CD14-positive monocyte (primary cell): ENCODE measurements around the gene KRT7. TPM values are rescaled to one million over a fixed set of nuclear protein-coding genes. Genes with fewer than 3 reads are reported as not detected.

Experiments used
- DNase-seq, 3 donors: peaks; one replicate each; pipeline ENCODE4 v3.0.0-alpha.2; 2011 to 2022
- H2AFZ ChIP-seq: 2 replicates; pipeline ENCODE4 v1.6.0; 2012; ENCODE audit warnings: mild to moderate bottlenecking, low read depth, low read length, inconsistent platforms; ENCODE audit not compliant: insufficient read depth, poor library complexity, severe bottlenecking
- H3K27ac ChIP-seq, 2 donors: 1 replicate in 1 of 2; 2 replicates in 1 of 2; pipeline ENCODE4 v1.5.1; 2012 to 2013; ENCODE audit warnings: low read length in 2 of 2, control low read depth in 1 of 2, inconsistent platforms in 1 of 2, low read depth in 1 of 2, mild to moderate bottlenecking in 1 of 2
- H3K27me3 ChIP-seq, 2 donors: one replicate each; pipeline versions ENCODE4 v1.6.0 to v1.6.1; 2011 to 2013; ENCODE audit warnings: low read length in 2 of 2; ENCODE audit not compliant: control insufficient read depth in 2 of 2, insufficient read depth in 2 of 2
- H3K36me3 ChIP-seq, 2 donors: replicated peaks in 1 of 2; 1 replicate in 1 of 2; 2 replicates in 1 of 2; pipeline versions ENCODE4 v1.5.1 to v1.6.1; 2012 to 2013; ENCODE audit warnings: low read length in 2 of 2, control low read depth in 1 of 2, inconsistent platforms in 1 of 2, mild to moderate bottlenecking in 1 of 2; ENCODE audit not compliant: insufficient read depth in 2 of 2, control insufficient read depth in 1 of 2
- H3K4me1 ChIP-seq, 2 donors: 1 replicate in 1 of 2; 2 replicates in 1 of 2; pipeline versions ENCODE4 v1.5.1 to v1.6.1; 2012 to 2013; ENCODE audit warnings: low read length in 2 of 2, control low read depth in 1 of 2, inconsistent platforms in 1 of 2, mild to moderate bottlenecking in 1 of 2, moderate library complexity in 1 of 2; ENCODE audit not compliant: insufficient read depth in 2 of 2, control insufficient read depth in 1 of 2
- H3K4me2 ChIP-seq: replicated peaks from 2 replicates; pipeline ENCODE3; 2012; ENCODE audit warnings: low read length, moderate library complexity, mild to moderate bottlenecking; ENCODE audit not compliant: poor library complexity, severe bottlenecking; ENCODE audit errors: extremely low read depth
- H3K4me3 ChIP-seq, 3 experiments: fragments of 200-600 bp in 1 of 3; sonication (generic) in 1 of 3; replicated peaks in 1 of 3; 1 replicate in 2 of 3; 2 replicates in 1 of 3; pipeline ENCODE4 v1.5.1; 2011 to 2013; ENCODE audit warnings: low read length in 3 of 3, mild to moderate bottlenecking in 3 of 3, control low read depth in 2 of 3, low read depth in 2 of 3, inconsistent platforms in 1 of 3, moderate library complexity in 1 of 3
- H3K79me2 ChIP-seq: 2 replicates; pipeline ENCODE4 v1.6.0; 2012; ENCODE audit warnings: mild to moderate bottlenecking, control low read depth, inconsistent platforms, low read length, moderate library complexity; ENCODE audit not compliant: insufficient read depth
- H3K9ac ChIP-seq: 2 replicates; pipeline ENCODE4 v1.6.0; 2017; ENCODE audit warnings: low read length, mild to moderate bottlenecking; ENCODE audit not compliant: insufficient read depth, poor library complexity, severe bottlenecking
- H3K9me3 ChIP-seq, 2 donors: replicated peaks in 1 of 2; 1 replicate in 1 of 2; 2 replicates in 1 of 2; pipeline versions ENCODE4 v1.5.1 to v1.6.1; 2012 to 2013; ENCODE audit warnings: low read length in 2 of 2, control low read depth in 1 of 2; ENCODE audit not compliant: control insufficient read depth in 1 of 2, insufficient read depth in 1 of 2
- H4K20me1 ChIP-seq: 2 replicates; pipeline ENCODE4 v1.6.0; 2012; ENCODE audit warnings: mild to moderate bottlenecking, low read length, control low read depth, moderate library complexity; ENCODE audit not compliant: insufficient read depth
- H3K27ac Mint-ChIP-seq, 7 donors: one replicate each; pipeline ENCODE4 v1.8.0; 2020; ENCODE audit warnings: mild to moderate bottlenecking in 7 of 7, mixed read lengths in 7 of 7, moderate library complexity in 6 of 7, inconsistent platforms in 2 of 7
- H3K27me3 Mint-ChIP-seq, 3 donors: one replicate each; pipeline ENCODE4 v1.8.0; 2021 to 2022; ENCODE audit warnings: low read depth in 3 of 3, mild to moderate bottlenecking in 3 of 3, mixed read lengths in 3 of 3, moderate library complexity in 3 of 3, inconsistent platforms in 1 of 3
- H3K36me3 Mint-ChIP-seq, 2 donors: one replicate each; pipeline ENCODE4 v1.8.0; 2020; ENCODE audit warnings: mixed read lengths in 2 of 2, inconsistent platforms in 1 of 2, mild to moderate bottlenecking in 1 of 2
- H3K4me1 Mint-ChIP-seq: one replicate; pipeline ENCODE4 v1.8.0; 2020; ENCODE audit warnings: mild to moderate bottlenecking, mixed read lengths
- H3K4me3 Mint-ChIP-seq, 2 donors: one replicate each; pipeline ENCODE4 v1.8.0; 2020; ENCODE audit warnings: mild to moderate bottlenecking in 2 of 2, mixed read lengths in 2 of 2, moderate library complexity in 1 of 2
- H3K9me3 Mint-ChIP-seq, 7 donors: one replicate each; pipeline ENCODE4 v1.8.0; 2020 to 2022; ENCODE audit warnings: mixed read lengths in 7 of 7, mild to moderate bottlenecking in 6 of 7, moderate library complexity in 6 of 7, inconsistent platforms in 2 of 7
- WGBS: methylation state at CpG from one replicate; pipeline ENCODE4 v1.1.5; 2013; ENCODE audit warnings: missing lambda C conversion rate; ENCODE audit not compliant: insufficient coverage; 5-methylcytosine and 5-hydroxymethylcytosine counted together
- intact Hi-C, 2 donors: fragments of 100-400 bp; cut with micrococcal nuclease; formaldehyde crosslinking; loops; one replicate each; pipeline versions ENCODE4 v1.15.0 to v1.15.1; 2023
- polyA plus RNA-seq, 3 donors: library from polyadenylated mRNA; depleted of rRNA in 1 of 3; unstranded in 2 of 3; stranded (reverse) in 1 of 3; fragments of 300-500 nt in 2 of 3; fragments of >200 nt in 1 of 3; fragmentation: Illumina TruSeq in 2 of 3; gene quantifications; 1 replicate in 2 of 3; 2 replicates in 1 of 3; pipeline ENCODE4 v1.2.3, GENCODE V29; 2012 to 2021
- TF ChIP-seq, protein P1 (sequence below): fragments of 200-600 bp; IDR thresholded peaks from one replicate; pipeline ENCODE4 v1.8.0; 2022; ENCODE audit warnings: antibody characterized with exemption, mild to moderate bottlenecking

Gene KRT7
- polyA plus RNA-seq, 3 donors = 1.3 to 2.7 TPM; not detected in 1

- 100% methylated on average over 2 of the region's 2 CpGs for WGBS
- H3K4me1 ChIP-seq = peaks cover 12 to 31% of the 10 kb centered on the region in 2 donors
These were observed 31.4 kb downstream of the KRT7 start for GRCh38 chr12:52264435-52264825.

GRCh38 chr12:52266514-52266913, 33.5 kb downstream of the KRT7 start:
- H4K20me1 ChIP-seq = no peaks in the 10 kb centered on the region
- H3K27me3 Mint-ChIP-seq = peaks cover 19 to 39% (median 25%) of the 10 kb centered on the region in 3 donors
- intact Hi-C loops = no loop called here
- WGBS = 94% methylated on average over 2 of the region's 2 CpGs
- no peak overlapping the region for H3K4me3 ChIP-seq
- H3K27me3 ChIP-seq = peaks cover 8 to 23% of the 10 kb centered on the region in 2 donors
- H3K27ac Mint-ChIP-seq = no peak overlapping the region
- no peaks in the 10 kb centered on the region for H3K36me3 Mint-ChIP-seq
- H3K9me3 ChIP-seq = no peaks in the 10 kb centered on the region
- peaks cover 11 to 26% of the 10 kb centered on the region in 2 donors for H3K4me1 ChIP-seq
- no peak for DNase-seq
- H3K27ac ChIP-seq = no peak overlapping the region
- H3K4me3 Mint-ChIP-seq = no peak overlapping the region
- H3K4me1 Mint-ChIP-seq = peaks cover 21% of the 10 kb centered on the region
- no peak overlapping the region for H3K9ac ChIP-seq
- H3K4me2 ChIP-seq = no peak overlapping the region
- no peak overlapping the region for H2AFZ ChIP-seq
- TF ChIP-seq, protein P1, sequence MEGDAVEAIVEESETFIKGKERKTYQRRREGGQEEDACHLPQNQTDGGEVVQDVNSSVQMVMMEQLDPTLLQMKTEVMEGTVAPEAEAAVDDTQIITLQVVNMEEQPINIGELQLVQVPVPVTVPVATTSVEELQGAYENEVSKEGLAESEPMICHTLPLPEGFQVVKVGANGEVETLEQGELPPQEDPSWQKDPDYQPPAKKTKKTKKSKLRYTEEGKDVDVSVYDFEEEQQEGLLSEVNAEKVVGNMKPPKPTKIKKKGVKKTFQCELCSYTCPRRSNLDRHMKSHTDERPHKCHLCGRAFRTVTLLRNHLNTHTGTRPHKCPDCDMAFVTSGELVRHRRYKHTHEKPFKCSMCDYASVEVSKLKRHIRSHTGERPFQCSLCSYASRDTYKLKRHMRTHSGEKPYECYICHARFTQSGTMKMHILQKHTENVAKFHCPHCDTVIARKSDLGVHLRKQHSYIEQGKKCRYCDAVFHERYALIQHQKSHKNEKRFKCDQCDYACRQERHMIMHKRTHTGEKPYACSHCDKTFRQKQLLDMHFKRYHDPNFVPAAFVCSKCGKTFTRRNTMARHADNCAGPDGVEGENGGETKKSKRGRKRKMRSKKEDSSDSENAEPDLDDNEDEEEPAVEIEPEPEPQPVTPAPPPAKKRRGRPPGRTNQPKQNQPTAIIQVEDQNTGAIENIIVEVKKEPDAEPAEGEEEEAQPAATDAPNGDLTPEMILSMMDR = no peak
- H3K79me2 ChIP-seq = no peaks in the 10 kb centered on the region
- peaks cover 0 to 5% (median 0%) of the 10 kb centered on the region in 7 donors for H3K9me3 Mint-ChIP-seq
- H3K36me3 ChIP-seq = no peaks in the 10 kb centered on the region

More at GRCh38 chr12:52264435-52264825, 31.4 kb downstream of the KRT7 start:
- Histone ChIP-seq H3K36me3 (no peaks in the 10 kb centered on the region), H3K27ac (no peak overlapping the region), H3K9ac (no peak overlapping the region), H3K4me2 (no peak overlapping the region), H4K20me1 (no peaks in the 10 kb centered on the region), H3K9me3 (no peaks in the 10 kb centered on the region), H3K27me3 (peaks cover 20 to 41% of the 10 kb centered on the region in 2 donors), H2AFZ (no peak overlapping the region), H3K79me2 (no peaks in the 10 kb centered on the region), H3K4me3 (no peak overlapping the region)
- no peak for DNase-seq
- H3K4me3 Mint-ChIP-seq = no peak overlapping the region
- H3K27me3 Mint-ChIP-seq = peaks cover 37 to 53% (median 46%) of the 10 kb centered on the region in 3 donors
- H3K4me1 Mint-ChIP-seq = peaks cover 28% of the 10 kb centered on the region
- intact Hi-C loops = no loop called here
- peaks cover 0 to 12% (median 0%) of the 10 kb centered on the region in 7 donors for H3K9me3 Mint-ChIP-seq
- TF ChIP-seq, protein P1 = no peak
- H3K36me3 Mint-ChIP-seq = peaks cover 0 to 2% of the 10 kb centered on the region in 2 donors
- H3K27ac Mint-ChIP-seq = no peak overlapping the region
